IMR-90 (cell line): ENCODE data around the gene SOX6. TPM values are rescaled to one million over a fixed set of nuclear protein-coding genes. Genes with fewer than 3 reads are reported as not detected.

ENCODE experiments used
- ATAC-seq: fragments of 200-7000 bp; cut with Tn5 transposase; 2 replicates; pipeline ENCODE4 v1.9.1; 2020; ENCODE audit warnings: low read depth, mild to moderate bottlenecking, moderate library complexity
- BruUV-seq: library from RNA; stranded (reverse); fragments of 400-500 nt; replicated peaks from 2 replicates; lab custom pipeline; 2021; lab: Mats Ljungman, UMichigan
- CTCF ChIA-PET: fragments of 300-600 bp; formaldehyde crosslinking; extraction: SDS; loops from one replicate; lab custom pipeline; 2021; ENCODE audit warnings: antibody characterized with exemption; lab: Yijun Ruan, JAX
- POLR2A ChIA-PET: fragments of 300-600 bp; sonication (Branson Sonifier 250); formaldehyde crosslinking; loops from one replicate; lab custom pipeline; 2022; ENCODE audit warnings: antibody characterized with exemption; ENCODE audit not compliant: unreplicated experiment; lab: Charles Lee
- DNase-seq: peaks from one replicate; pipeline ENCODE4 v3.0.0; 2013
- H2AFZ ChIP-seq: replicated peaks from 2 replicates; pipeline ENCODE3; 2013; ENCODE audit warnings: low read length, mild to moderate bottlenecking; ENCODE audit not compliant: poor library complexity
- H2AK5ac ChIP-seq: 2 replicates; pipeline ENCODE4 v1.6.1; 2013; ENCODE audit warnings: low read depth, low read length, inconsistent platforms
- H2AK9ac ChIP-seq: replicated peaks from 2 replicates; pipeline ENCODE3; 2013; ENCODE audit warnings: mild to moderate bottlenecking, low read depth, low read length, moderate library complexity; ENCODE audit not compliant: poor library complexity
- H2BK120ac ChIP-seq: 2 replicates; pipeline ENCODE4 v1.6.1; 2013; ENCODE audit warnings: low read depth, low read length, inconsistent platforms
- H2BK15ac ChIP-seq: 3 replicates; pipeline ENCODE4 v1.6.1; 2013; ENCODE audit warnings: low read depth, low read length, inconsistent platforms
- H2BK20ac ChIP-seq: 2 replicates; pipeline ENCODE4 v1.6.1; 2013; ENCODE audit warnings: low read depth, mild to moderate bottlenecking, inconsistent platforms, low read length, moderate library complexity
- H2BK5ac ChIP-seq: 2 replicates; pipeline ENCODE4 v1.6.1; 2013; ENCODE audit warnings: mild to moderate bottlenecking, low read depth, low read length, inconsistent platforms; ENCODE audit not compliant: poor library complexity, severe bottlenecking
- H3K14ac ChIP-seq: replicated peaks from 2 replicates; pipeline ENCODE4 v1.6.1; 2013; ENCODE audit warnings: low read depth, low read length, inconsistent platforms
- H3K18ac ChIP-seq: 2 replicates; pipeline ENCODE4 v1.6.1; 2013; ENCODE audit warnings: low read depth, low read length, control low read depth
- H3K23ac ChIP-seq: 2 replicates; pipeline ENCODE4 v1.6.1; 2013; ENCODE audit warnings: low read depth, low read length, inconsistent platforms
- H3K27ac ChIP-seq: 2 replicates; pipeline ENCODE4 v1.5.1; 2013; ENCODE audit warnings: mild to moderate bottlenecking, control low read depth, low read length; ENCODE audit not compliant: insufficient read depth
- H3K27me3 ChIP-seq: 2 replicates; pipeline ENCODE4 v1.6.1; 2013; ENCODE audit warnings: low read length; ENCODE audit not compliant: control insufficient read depth, insufficient read depth
- H3K36me3 ChIP-seq: 2 replicates; pipeline ENCODE4 v1.6.1; 2013; ENCODE audit warnings: low read length, mixed read lengths; ENCODE audit not compliant: control insufficient read depth, insufficient read depth
- H3K4ac ChIP-seq: 2 replicates; pipeline ENCODE4 v1.6.1; 2013; ENCODE audit warnings: low read depth, low read length, inconsistent platforms
- H3K4me1 ChIP-seq: 2 replicates; pipeline ENCODE4 v1.6.1; 2013; ENCODE audit warnings: low read length, mixed read lengths; ENCODE audit not compliant: control insufficient read depth, insufficient read depth
- H3K4me2 ChIP-seq: 2 replicates; pipeline ENCODE4 v1.6.1; 2013; ENCODE audit warnings: low read depth, mild to moderate bottlenecking, control low read depth, low read length, moderate library complexity
- H3K4me3 ChIP-seq: 2 replicates; pipeline ENCODE4 v1.5.1; 2013; ENCODE audit warnings: low read depth, mild to moderate bottlenecking, control low read depth, low read length, moderate library complexity; ENCODE audit not compliant: insufficient read depth
- H3K56ac ChIP-seq: 2 replicates; pipeline ENCODE4 v1.6.1; 2013; ENCODE audit warnings: low read length, inconsistent platforms; ENCODE audit not compliant: insufficient read depth; ENCODE audit errors: extremely low read depth
- H3K79me1 ChIP-seq, 2 experiments: 2 replicates each; pipeline ENCODE4 v1.6.1; 2013; ENCODE audit warnings: low read length in 2 of 2, inconsistent platforms in 1 of 2, low read depth in 1 of 2
- H3K9ac ChIP-seq: 2 replicates; pipeline ENCODE4 v1.6.1; 2013; ENCODE audit warnings: low read depth, low read length, control low read depth
- H3K9me1 ChIP-seq: 2 replicates; pipeline ENCODE4 v1.6.1; 2013; ENCODE audit warnings: low read length, inconsistent platforms; ENCODE audit not compliant: insufficient read depth
- H3K9me3 ChIP-seq: 2 replicates; pipeline ENCODE4 v1.6.1; 2013; ENCODE audit warnings: low read length; ENCODE audit not compliant: control insufficient read depth, insufficient read depth
- H4K20me1 ChIP-seq: 2 replicates; pipeline ENCODE4 v1.6.1; 2013; ENCODE audit warnings: low read length, inconsistent platforms; ENCODE audit not compliant: insufficient read depth
- H4K5ac ChIP-seq: 2 replicates; pipeline ENCODE4 v1.6.1; 2013; ENCODE audit warnings: mild to moderate bottlenecking, low read depth, low read length, control low read depth
- H4K8ac ChIP-seq, 2 experiments: 2 replicates each; pipeline ENCODE4 v1.6.1; 2013; ENCODE audit warnings: low read depth in 2 of 2, low read length in 2 of 2, control low read depth in 1 of 2, inconsistent platforms in 1 of 2
- H4K91ac ChIP-seq: 2 replicates; pipeline ENCODE4 v1.6.1; 2013; ENCODE audit warnings: low read depth, low read length, inconsistent platforms; ENCODE audit not compliant: insufficient read depth
- BHLHE40 ChIP-seq: fragments of 150-350 bp; IDR thresholded peaks from 2 replicates; pipeline ENCODE4 v1.6.1; 2016; ENCODE audit warnings: mild to moderate bottlenecking, low read depth, low read length
- CEBPB ChIP-seq: IDR thresholded peaks from 2 replicates; pipeline ENCODE4 v1.6.1; 2012; ENCODE audit warnings: low read depth, low read length, improper control_type of control experiment
- CHD1 ChIP-seq: IDR thresholded peaks from 2 replicates; pipeline ENCODE4 v1.6.1; 2012; ENCODE audit warnings: low read depth, low read length, improper control_type of control experiment
- CTCF ChIP-seq: conservative IDR thresholded peaks from 2 replicates; pipeline ENCODE4 v1.5.1; 2012; ENCODE audit warnings: mild to moderate bottlenecking, low read depth, low read length, improper control_type of control experiment
- FOS ChIP-seq: fragments of 150-350 bp; IDR thresholded peaks from 2 replicates; pipeline ENCODE4 v1.6.1; 2016; ENCODE audit warnings: low read depth, low read length
- MAFK ChIP-seq: IDR thresholded peaks from 2 replicates; pipeline ENCODE4 v1.6.1; 2012; ENCODE audit warnings: low read depth, low read length, improper control_type of control experiment
- MAZ ChIP-seq: IDR thresholded peaks from 2 replicates; pipeline ENCODE4 v1.6.1; 2012; ENCODE audit warnings: low read depth, mild to moderate bottlenecking, low read length, improper control_type of control experiment, moderate library complexity, borderline replicate concordance
- MXI1 ChIP-seq: IDR thresholded peaks from 2 replicates; pipeline ENCODE4 v1.6.1; 2012; ENCODE audit warnings: low read depth, mild to moderate bottlenecking, low read length, moderate library complexity, borderline replicate concordance
- NFE2L2 ChIP-seq: fragments of 150-350 bp; IDR thresholded peaks from 2 replicates; pipeline ENCODE4 v1.6.1; 2016; ENCODE audit warnings: low read depth, mild to moderate bottlenecking, low read length
- POLR2A ChIP-seq: IDR thresholded peaks from 2 replicates; pipeline ENCODE4 v1.6.1; 2012; ENCODE audit warnings: mild to moderate bottlenecking, low read depth, low read length
- RAD21 ChIP-seq: IDR thresholded peaks from 2 replicates; pipeline ENCODE4 v1.6.1; 2012; ENCODE audit warnings: low read length, improper control_type of control experiment
- RFX5 ChIP-seq: IDR thresholded peaks from 2 replicates; pipeline ENCODE4 v1.8.0; 2012; ENCODE audit warnings: low read depth, mild to moderate bottlenecking, low read length, moderate library complexity
- SMC3 ChIP-seq: fragments of 150-350 bp; IDR thresholded peaks from 2 replicates; pipeline ENCODE4 v1.6.1; 2016; ENCODE audit warnings: low read depth, mild to moderate bottlenecking, antibody characterized with exemption, low read length, moderate library complexity
- WGBS, 2 experiments: methylation state at CpG; one replicate each; pipeline versions ENCODE4 v1.1.5 to v1.1.7; 2013; ENCODE audit warnings: missing lambda C conversion rate in 2 of 2; ENCODE audit not compliant: insufficient read length in 1 of 2; ENCODE audit errors: extremely low coverage in 2 of 2; 5-methylcytosine and 5-hydroxymethylcytosine counted together
- dilution Hi-C: fragments of 300-500 bp; cut with HindIII; formaldehyde crosslinking; loops from one replicate; pipeline ENCODE4 v1.14.3; 2018; ENCODE audit warnings: low sequenced_read_pairs; ENCODE audit not compliant: unreplicated experiment
- in situ Hi-C: fragments of 300-500 bp; cut with MboI; formaldehyde crosslinking; loops from 3 replicates; pipeline ENCODE4 v1.14.3; 2019; ENCODE audit warnings: low sequenced_read_pairs, inconsistent platforms, mixed read lengths
- intact Hi-C: fragments of 100-400 bp; cut with micrococcal nuclease; formaldehyde crosslinking; loops from 2 replicates; pipeline ENCODE4 v1.10.0; 2022
- polyA plus RNA-seq, 3 experiments: library from polyadenylated mRNA; depleted of rRNA; stranded (reverse); fragments of >200 nt; gene quantifications; 2 replicates each; pipeline ENCODE4 v1.2.3, GENCODE V29; 2012; ENCODE audit warnings: low replicate concordance in 1 of 3
- total RNA-seq: library from RNA; depleted of rRNA; stranded (reverse); fragments of >200 nt; gene quantifications from 2 replicates; pipeline ENCODE4 v1.2.3, GENCODE V29; 2012

The SOX6 gene
- total and polyA plus RNA-seq, 2 of the 4 experiments (the other 2 are of a cell fraction), result 1.7 to 7.7 TPM

GRCh38 chr11:15943418-15944197 is 412.7 kb downstream of the SOX6 start:
- Histone ChIP-seq H3K56ac (no peak overlapping the region), H2AK9ac (no peak overlapping the region), H3K14ac (no peak overlapping the region), H3K27ac (no peak overlapping the region), H4K20me1 (no peaks in the 10 kb centered on the region), H3K4ac (no peak overlapping the region), H3K4me3 (no peak overlapping the region), H3K9me1 (peaks cover 6% of the 10 kb centered on the region; the same call in 1 of the 2 replicates), H2BK20ac (no peak overlapping the region), H3K4me1 (no peaks in the 10 kb centered on the region; the same call in 1 of the 2 replicates), H2AFZ (no peak overlapping the region), H4K8ac (no peak overlapping the region), H3K36me3 (no peaks in the 10 kb centered on the region), H2BK5ac (no peak overlapping the region), H4K5ac (no peak overlapping the region), H3K4me2 (no peak overlapping the region), H3K27me3 (no peaks in the 10 kb centered on the region), H3K9me3 (peaks cover 7% of the 10 kb centered on the region), H2BK120ac (no peak overlapping the region), H2AK5ac (no peak overlapping the region), H2BK15ac (no peak overlapping the region), H3K23ac (no peak overlapping the region), H3K79me1 (no peaks in the 10 kb centered on the region), H4K91ac (no peak overlapping the region), H3K9ac (no peak overlapping the region), H3K18ac (no peak overlapping the region)
- BruUV-seq, result no TSS peak
- TF ChIP-seq NFE2L2 (no peak), CHD1 (no peak), MAFK (no peak), CEBPB (no peak), BHLHE40 (no peak), SMC3 (no peak), MXI1 (no peak), CTCF (no peak), RAD21 (no peak), RFX5 (no peak), MAZ (no peak), FOS (no peak), POLR2A (no peak)
- in situ Hi-C loops, result no loop called here
- POLR2A ChIA-PET, result no interaction called here
- no peak for ATAC-seq
- dilution Hi-C loops, result no loop called here
- WGBS, 2 experiments, result 93% methylated on average over 3 of the region's 7 CpGs; no CpG with 5 or more reads in 1 of the 2 experiments
- CTCF ChIA-PET, result no interaction called here
- intact Hi-C loops, result no loop called here
- no peak for DNase-seq
